ENCODE measurements around the gene ISCA2.

The ISCA2 gene

GRCh38 chr14:74546416-74546815, 52.9 kb downstream of the ISCA2 start:
- no peak overlapping the region for H3K4me3 ChIP-seq (replicated peaks; ENCODE audit: insufficient read depth, low read length)
- TF ChIP-seq CTCF (IDR thresholded peaks at IDR 0.05; ENCODE audit: insufficient read depth, low read length), result no peak
- TF ChIP-seq POLR2AphosphoS5 (IDR thresholded peaks at IDR 0.05; ENCODE audit: low read depth), result no peak
- TF ChIP-seq GABPA (IDR thresholded peaks at IDR 0.05; ENCODE audit: low read depth), result no peak
- no peak for TF ChIP-seq SPI1 (IDR thresholded peaks at IDR 0.05; ENCODE audit: borderline replicate concordance, low read depth)
- no peak for TF ChIP-seq REST (IDR thresholded peaks at IDR 0.05; ENCODE audit: insufficient replicate concordance, low read depth)
- no peak overlapping the region for H3K27ac ChIP-seq (replicated peaks)
- DNase-seq (ENCODE audit: low read depth in 1 of 2, low spot score in 1 of 2), result no peak
- H3K27me3 ChIP-seq (ENCODE audit: insufficient read depth, poor library complexity, severe bottlenecking), result no peaks in the 10 kb centered on the region

All from HL-60 (cell line).